Cardiac fibroblast (primary cell): ENCODE results near the gene ANKLE1.

Experiments used
- DNase-seq, 2 donors: peaks; one replicate each; pipeline versions ENCODE4 v3.0.0 to v3.0.0-alpha.2; 2010; ENCODE audit warnings: low read depth in 2 of 2
- H3K4me3 ChIP-seq, 2 donors: replicated peaks in 1 of 2; 1 replicate in 1 of 2; 2 replicates in 1 of 2; pipeline ENCODE4 v1.5.1; 2011; ENCODE audit warnings: low read depth in 2 of 2, low read length in 2 of 2, mild to moderate bottlenecking in 2 of 2, moderate library complexity in 1 of 2
- CTCF ChIP-seq: IDR thresholded peaks from one replicate; pipeline ENCODE4 v1.5.1; 2011; ENCODE audit warnings: low read depth, mild to moderate bottlenecking, low read length, inconsistent platforms

Gene ANKLE1

GRCh38 chr19:17237747-17238706 lies 43.7 kb upstream of the ANKLE1 start:
- TF ChIP-seq CTCF = no peak
- H3K4me3 ChIP-seq = no peak overlapping the region
- no peak for DNase-seq

- no peak for TF ChIP-seq CTCF
- no peak for DNase-seq
- no peak overlapping the region for H3K4me3 ChIP-seq
Observed at GRCh38 chr19:17240062-17240752, 41.5 kb upstream of the ANKLE1 start.

DNA sequence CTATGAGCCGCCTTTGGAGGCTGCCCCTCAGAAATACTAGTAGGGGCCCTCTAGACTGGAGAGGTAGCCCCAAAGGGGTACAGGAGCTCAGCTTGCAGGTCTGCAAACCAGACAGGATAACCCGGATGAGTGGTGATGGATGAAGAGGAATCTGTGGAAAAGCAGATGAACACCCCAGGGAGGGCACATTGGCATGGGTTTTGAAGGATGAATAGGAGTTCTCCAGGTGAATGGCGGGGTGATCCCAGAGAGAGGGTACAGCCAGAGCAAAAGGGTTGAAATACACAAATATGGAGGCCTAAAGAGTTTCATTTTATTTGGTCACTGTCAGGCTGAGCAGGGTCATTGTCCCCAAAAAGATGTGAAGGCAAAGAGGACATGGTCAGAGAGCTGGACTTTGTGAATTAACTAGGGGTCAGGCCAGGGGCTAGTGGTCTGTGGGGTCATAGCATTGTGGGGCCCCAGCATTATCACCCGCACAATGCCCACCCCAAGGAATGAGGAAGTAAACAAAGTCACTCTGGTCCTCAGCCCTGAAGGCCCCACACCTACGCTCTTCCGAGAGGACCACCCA lies 40.8 kb upstream of the ANKLE1 start:
- DNase-seq = no peak
- no peak overlapping the region for H3K4me3 ChIP-seq
- no peak for TF ChIP-seq CTCF

DNA sequence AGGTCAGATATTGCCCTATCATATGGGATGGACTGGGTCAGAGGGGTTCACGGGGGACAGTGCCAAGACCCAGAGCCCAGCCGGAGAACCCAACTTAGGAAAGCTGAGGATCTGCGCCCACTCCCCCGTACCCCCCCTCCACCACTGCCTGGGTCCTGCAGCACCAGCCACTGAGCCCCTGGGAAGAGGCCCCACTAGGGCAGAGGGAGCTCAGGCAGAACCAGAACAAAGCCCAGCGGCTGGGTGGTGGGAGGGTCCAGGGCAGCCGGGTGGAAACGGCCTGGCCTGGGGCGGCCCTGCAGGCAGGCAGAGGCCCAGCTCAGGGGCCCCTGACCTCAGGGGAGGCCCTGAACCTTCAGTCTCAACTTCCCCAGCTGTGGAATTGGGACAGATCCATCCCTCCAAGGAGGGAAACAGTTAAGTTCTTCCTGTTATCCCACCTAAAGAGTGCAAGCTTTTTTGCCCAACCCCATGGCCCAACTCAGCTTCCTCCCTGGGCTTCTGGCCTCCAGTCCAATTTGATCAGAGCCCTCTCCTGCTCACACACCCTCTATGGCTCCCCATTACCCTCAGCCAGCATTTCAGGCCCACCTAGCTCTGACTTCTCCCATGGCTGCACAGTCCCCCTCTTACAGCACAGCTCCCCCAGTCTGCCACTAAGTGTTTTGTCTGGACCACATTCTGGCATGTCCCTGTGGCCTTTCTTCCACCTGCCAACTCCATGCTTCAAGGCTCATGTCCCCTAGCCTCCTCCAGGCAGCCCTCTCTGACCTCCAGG lies 39.1 kb upstream of the ANKLE1 start:
- peak overlapping the region in 1 of 2 donors; percentile 86 for H3K4me3 ChIP-seq
- no peak for TF ChIP-seq CTCF
- no peak for DNase-seq

DNA sequence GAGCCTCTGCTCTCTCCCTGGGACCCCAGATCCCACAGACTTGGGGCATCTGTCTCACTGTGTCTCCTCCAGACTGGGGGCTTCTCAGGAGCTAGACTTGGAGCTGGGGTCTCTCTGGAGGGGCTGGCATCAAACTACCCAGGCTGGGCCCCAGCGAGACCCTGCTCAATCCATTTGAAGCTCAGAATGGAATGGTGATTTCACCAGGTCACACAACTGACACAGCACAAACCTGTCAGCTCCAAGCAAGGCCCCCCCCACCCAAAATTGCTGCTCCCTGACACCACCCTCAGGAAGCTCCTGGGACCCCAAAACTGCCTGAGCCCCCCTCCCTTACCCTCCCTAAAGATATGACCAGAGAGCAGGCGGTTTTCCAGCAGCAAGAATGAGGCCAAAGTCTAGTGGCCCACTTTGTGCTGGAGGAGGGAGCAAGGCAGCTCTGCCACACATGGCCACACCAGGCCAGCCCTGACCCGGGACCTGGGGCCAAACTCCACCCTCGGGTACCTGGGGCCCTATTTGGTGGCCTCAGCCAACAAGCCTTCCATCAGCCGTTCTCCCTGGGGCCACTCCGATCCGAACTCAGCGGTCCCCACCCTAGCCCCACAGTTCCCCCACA lies 38.4 kb upstream of the ANKLE1 start:
- no peak for DNase-seq
- peak overlapping the region; percentile 86 to 88 for H3K4me3 ChIP-seq
- TF ChIP-seq CTCF = no peak
